HG03103 (cell line): ENCODE measurements around the gene PPFIBP2.
"Not testable (repeated sequence)": the region's sequence is repeated elsewhere in the genome, so short reads cannot be mapped to it uniquely, and the experiment has no call there.

Experiments
- ATAC-seq: cut with Tn5 transposase; IDR thresholded peaks from one replicate; pipeline ENCODE4 v1.9.1; 2021; ENCODE audit warnings: low read depth; ENCODE audit not compliant: unreplicated experiment

The PPFIBP2 gene

GRCh38 chr11:7495882-7496551, 17.8 kb upstream of the PPFIBP2 start:
- ATAC-seq, result peak; percentile 87

GRCh38 chr11:7498193-7498592, 15.6 kb upstream of the PPFIBP2 start:
- no peak for ATAC-seq

GRCh38 chr11:7499081-7499480, 14.7 kb upstream of the PPFIBP2 start:
- no peak for ATAC-seq

- no peak for ATAC-seq
These were observed 13.5 kb upstream of the PPFIBP2 start for GRCh38 chr11:7500251-7500650.

- no peak for ATAC-seq
These were observed 12.5 kb upstream of the PPFIBP2 start for GRCh38 chr11:7501251-7501650.

GRCh38 chr11:7501894-7502293, 11.9 kb upstream of the PPFIBP2 start:
- ATAC-seq, result no peak

GRCh38 chr11:7506243-7506642, 7.6 kb upstream of the PPFIBP2 start:
- no peak for ATAC-seq

GRCh38 chr11:7508087-7508486, 5.7 kb upstream of the PPFIBP2 start:
- no peak for ATAC-seq

- ATAC-seq, result no peak
These were observed 3.8 kb upstream of the PPFIBP2 start for GRCh38 chr11:7509966-7510365.

- ATAC-seq, result no peak
These were observed 2.4 kb upstream of the PPFIBP2 start for GRCh38 chr11:7511401-7511800.

GRCh38 chr11:7512525-7513233, 1.1 kb upstream of the PPFIBP2 start:
- peak; percentile 73 for ATAC-seq

- ATAC-seq, result peak; percentile 4
These were observed 346 bp downstream of the PPFIBP2 start for GRCh38 chr11:7514099-7514591.

- ATAC-seq, result no peak
These were observed 1.7 kb downstream of the PPFIBP2 start for GRCh38 chr11:7515447-7515886.

GRCh38 chr11:7516475-7516874, 2.7 kb downstream of the PPFIBP2 start:
- no peak for ATAC-seq

GRCh38 chr11:7517743-7518142, 3.9 kb downstream of the PPFIBP2 start:
- not testable (repeated sequence) for ATAC-seq

GRCh38 chr11:7518811-7519562, 5.2 kb downstream of the PPFIBP2 start:
- no peak for ATAC-seq

GRCh38 chr11:7520011-7520942, 6.5 kb downstream of the PPFIBP2 start:
- peak; percentile 34 for ATAC-seq

GRCh38 chr11:7520981-7521487, 7.2 kb downstream of the PPFIBP2 start:
- peak; percentile 69 for ATAC-seq

- no peak for ATAC-seq
These were observed 8.3 kb downstream of the PPFIBP2 start for GRCh38 chr11:7522121-7522520.

- ATAC-seq, result no peak
These were observed 8.7 kb downstream of the PPFIBP2 start for GRCh38 chr11:7522546-7522945.
